Lung (tissue), 12 donors: ENCODE data around the gene PCDH8. TPM values are rescaled to one million over a fixed set of nuclear protein-coding genes. Genes with fewer than 3 reads are reported as not detected.
"Not testable (repeated sequence)": the region's sequence is repeated elsewhere in the genome, so short reads cannot be mapped to it uniquely, and the experiment has no call there.

Experiments
- ATAC-seq: fragments of 200-7000 bp; cut with Tn5 transposase; one replicate; pipeline ENCODE4 v1.9.1; 2020; ENCODE audit warnings: moderate number of reproducible peaks; ENCODE audit not compliant: insufficient read depth, low FRiP score
- DNase-seq, 3 donors: peaks; one replicate each; pipeline ENCODE4 v3.0.0-alpha.2; 2013 to 2017
- H3K27ac ChIP-seq, 2 donors: one replicate each; pipeline ENCODE4 v1.5.1; 2013; ENCODE audit warnings: mild to moderate bottlenecking in 2 of 2, moderate library complexity in 2 of 2, control low read depth in 1 of 2, inconsistent platforms in 1 of 2, low read depth in 1 of 2, low read length in 1 of 2
- H3K27me3 ChIP-seq, 3 donors: one replicate each; pipeline ENCODE4 v1.5.1; 2013; ENCODE audit warnings: low read length in 2 of 3; ENCODE audit not compliant: control insufficient read depth in 3 of 3, insufficient read depth in 3 of 3
- H3K36me3 ChIP-seq, 4 donors: one replicate each; pipeline ENCODE4 v1.5.1; 2013; ENCODE audit warnings: low read length in 4 of 4, mild to moderate bottlenecking in 1 of 4, moderate library complexity in 1 of 4; ENCODE audit not compliant: control insufficient read depth in 4 of 4, insufficient read depth in 4 of 4
- H3K4me1 ChIP-seq, 5 donors: one replicate each; pipeline ENCODE4 v1.5.1; 2013; ENCODE audit warnings: low read length in 5 of 5, mild to moderate bottlenecking in 2 of 5, moderate library complexity in 1 of 5; ENCODE audit not compliant: control insufficient read depth in 5 of 5, insufficient read depth in 5 of 5
- H3K4me3 ChIP-seq: one replicate; pipeline ENCODE4 v1.5.1; 2013; ENCODE audit warnings: mild to moderate bottlenecking, control low read depth, moderate library complexity
- H3K9ac ChIP-seq, 2 donors: one replicate each; pipeline ENCODE4 v1.5.1; 2013; ENCODE audit warnings: low read length in 2 of 2, control low read depth in 1 of 2; ENCODE audit not compliant: insufficient read depth in 1 of 2
- H3K9me3 ChIP-seq, 4 donors: one replicate each; pipeline ENCODE4 v1.5.1; 2013; ENCODE audit warnings: low read length in 3 of 4, mild to moderate bottlenecking in 1 of 4, moderate library complexity in 1 of 4; ENCODE audit not compliant: control insufficient read depth in 4 of 4, insufficient read depth in 3 of 4
- CTCF ChIP-seq: IDR thresholded peaks from 2 replicates; pipeline ENCODE4 v1.5.1; 2012; ENCODE audit warnings: mild to moderate bottlenecking; ENCODE audit errors: control extremely low read depth, extremely low read depth
- WGBS, 2 donors: extraction: QIAGEN DNeasy Blood & Tissue Kit; methylation state at CpG; one replicate each; pipeline ENCODE4 v1.1.7; 2013; 5-methylcytosine and 5-hydroxymethylcytosine counted together
- polyA plus RNA-seq, 2 donors: library from polyadenylated mRNA; stranded (reverse); fragments of 200-250 nt; gene quantifications; one replicate each; pipeline ENCODE4 v1.2.1, GENCODE V29; 2013
- total RNA-seq, 2 donors: library from RNA; depleted of rRNA in 1 of 2; stranded (reverse); fragments of >200 nt in 1 of 2; gene quantifications; one replicate each; pipeline ENCODE4 v1.2.1, GENCODE V29; 2014 to 2021
- donor health status: control.
- donor health status: control.
- donor health status: Bipolar disorder and iron deficiency.
- donor health status: healthy.
- donor health status: DM: yes; HTN: yes; CAD: no.

PCDH8 gene
- total and polyA plus RNA-seq, 4 donors, result 0.06 to 0.28 TPM; not detected in 2

GRCh38 chr13:52827839-52828238 is 20.6 kb downstream of the PCDH8 start:
- no peak for DNase-seq
- Histone ChIP-seq H3K9ac (no peak overlapping the region), H3K9me3 (peaks cover 0 to 5% (median 0%) of the 10 kb centered on the region in 4 donors), H3K36me3 (no peaks in the 10 kb centered on the region), H3K4me1 (no peaks in the 10 kb centered on the region), H3K27ac (no peak overlapping the region), H3K27me3 (peaks cover 0 to 3% (median 0%) of the 10 kb centered on the region in 3 donors), H3K4me3 (no peak overlapping the region)
- WGBS, 2 donors, result 79 to 90% methylated on average over 7 of the region's 7 CpGs
- no peak for ATAC-seq
- TF ChIP-seq CTCF, result no peak

- not testable (repeated sequence) for H3K4me3 ChIP-seq, H3K27me3 ChIP-seq, H3K9ac ChIP-seq, DNase-seq, H3K4me1 ChIP-seq, ATAC-seq, H3K9me3 ChIP-seq, H3K27ac ChIP-seq, H3K36me3 ChIP-seq
- WGBS, 2 donors, result 95% methylated on average over 19 to 29 of the region's 29 CpGs
Measured at GRCh38 chr13:52817886-52818285, 30.6 kb downstream of the PCDH8 start.

DNA sequence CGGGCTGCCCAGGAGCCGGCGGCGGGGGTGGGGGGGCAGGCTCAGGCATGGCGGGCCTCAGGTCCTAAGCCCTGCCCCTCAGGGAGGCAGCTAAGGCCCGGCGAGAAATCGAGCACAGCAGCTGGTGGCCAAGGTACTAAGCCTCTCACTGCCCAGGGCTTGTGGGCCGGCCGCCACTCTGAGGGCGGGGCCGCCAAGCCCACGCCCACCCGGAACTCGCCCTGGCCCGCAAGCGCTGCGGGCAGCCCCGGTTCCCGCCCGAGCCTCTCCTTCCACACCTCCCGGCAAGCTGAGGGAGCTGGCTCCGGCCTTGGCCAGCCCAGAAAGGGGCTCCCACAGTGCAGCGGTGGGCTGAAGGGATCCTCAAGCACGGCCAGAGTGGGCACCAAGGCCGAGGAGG is 33.1 kb downstream of the PCDH8 start:
- ATAC-seq (no peak), DNase-seq (no peak)
- Histone ChIP-seq H3K9ac (no peak overlapping the region), H3K4me3 (no peak overlapping the region), H3K4me1 (no peaks in the 10 kb centered on the region), H3K27me3 (no peaks in the 10 kb centered on the region), H3K27ac (no peak overlapping the region), H3K36me3 (no peaks in the 10 kb centered on the region), H3K9me3 (peaks cover 0 to 4% (median 0%) of the 10 kb centered on the region in 4 donors)
- WGBS, 2 donors, result 96 to 99% methylated on average over 22 to 26 of the region's 26 CpGs
- TF ChIP-seq CTCF, result no peak

GRCh38 chr13:52812941-52813340 is 35.5 kb downstream of the PCDH8 start:
- no peaks in the 10 kb centered on the region for H3K36me3 ChIP-seq
- no peak overlapping the region for H3K9ac ChIP-seq
- H3K4me3 ChIP-seq, result no peak overlapping the region
- ATAC-seq (no peak), DNase-seq (no peak)
- no peak for TF ChIP-seq CTCF
- no peaks in the 10 kb centered on the region for H3K27me3 ChIP-seq
- no peak overlapping the region for H3K27ac ChIP-seq
- peaks cover 0 to 4% (median 0%) of the 10 kb centered on the region in 4 donors for H3K9me3 ChIP-seq
- 89 to 91% methylated on average over 3 of the region's 3 CpGs for WGBS, 2 donors
- no peaks in the 10 kb centered on the region for H3K4me1 ChIP-seq
